SK-N-SH (cell line): ENCODE data around the gene ARFGEF2. TPM values are rescaled to one million over a fixed set of nuclear protein-coding genes. Genes with fewer than 3 reads are reported as not detected.

Source experiments
- CTCF ChIA-PET: fragments of 300-600, 350-600 bp; formaldehyde crosslinking; extraction: SDS; loops from one replicate; lab custom pipeline; 2021; lab: Yijun Ruan, JAX
- POLR2A ChIA-PET: fragments of 350-600 bp; sonication (Branson Sonifier 250); formaldehyde crosslinking; extraction: SDS; loops from one replicate; lab custom pipeline; 2020; ENCODE audit warnings: antibody characterized with exemption, inconsistent platforms; lab: Yijun Ruan, JAX
- DNase-seq: peaks from one replicate; pipeline ENCODE4 v3.0.0; 2012
- H2AFZ ChIP-seq: fragments of 200-600 bp; sonication (generic); 2 replicates; pipeline ENCODE4 v1.8.1; 2016; ENCODE audit warnings: antibody characterized with exemption, mild to moderate bottlenecking, low read depth
- H3F3A ChIP-seq: fragments of 200-600 bp; sonication (generic); replicated peaks from 2 replicates; pipeline ENCODE3; 2016; ENCODE audit warnings: antibody characterized with exemption, mild to moderate bottlenecking; ENCODE audit not compliant: insufficient read depth
- H3K27ac ChIP-seq, 2 experiments: fragments of 200-500 bp in 1 of 2; fragments of 200-600 bp in 1 of 2; sonication (Bioruptor generic) in 1 of 2; sonication (generic), shearing (Covaris generic) in 1 of 2; 2 replicates each; pipeline versions ENCODE4 v1.5.1 to v1.6.1; 2014 to 2016; ENCODE audit warnings: low read depth in 2 of 2, inconsistent platforms in 1 of 2, low read length in 1 of 2, mild to moderate bottlenecking in 1 of 2, mixed read lengths in 1 of 2
- H3K27me3 ChIP-seq: fragments of 200-600 bp; sonication (generic), shearing (Covaris generic); 2 replicates; pipeline ENCODE4 v1.6.1; 2016; ENCODE audit warnings: mixed run types; ENCODE audit not compliant: insufficient read depth
- H3K36me3 ChIP-seq, 2 experiments: fragments of 200-500 bp in 1 of 2; fragments of 200-600 bp in 1 of 2; sonication (Bioruptor generic) in 1 of 2; sonication (generic) in 1 of 2; replicated peaks in 1 of 2; 2 replicates each; pipeline versions ENCODE3 to v1.5.1; 2014 to 2016; ENCODE audit warnings: low read length in 1 of 2, mild to moderate bottlenecking in 1 of 2; ENCODE audit not compliant: insufficient read depth in 2 of 2, control insufficient read depth in 1 of 2
- H3K4me1 ChIP-seq, 2 experiments: fragments of 200-500 bp in 1 of 2; fragments of 200-600 bp in 1 of 2; sonication (Bioruptor generic) in 1 of 2; sonication (generic), shearing (Covaris generic) in 1 of 2; 2 replicates each; pipeline versions ENCODE4 v1.5.1 to v1.6.1; 2014 to 2016; ENCODE audit warnings: low read depth in 1 of 2, low read length in 1 of 2, mixed run types in 1 of 2; ENCODE audit not compliant: insufficient read depth in 2 of 2, control insufficient read depth in 1 of 2
- H3K4me2 ChIP-seq: fragments of 200-600 bp; sonication (generic), shearing (Covaris generic); 2 replicates; pipeline ENCODE4 v1.6.1; 2017; ENCODE audit warnings: mixed run types
- H3K4me3 ChIP-seq, 2 experiments: fragments of 200-500 bp in 1 of 2; fragments of 200-600 bp in 1 of 2; sonication (Bioruptor generic) in 1 of 2; sonication (generic), shearing (Covaris generic) in 1 of 2; 2 replicates each; pipeline versions ENCODE4 v1.5.1 to v1.8.1; 2014 to 2016; ENCODE audit warnings: low read depth in 2 of 2, inconsistent platforms in 1 of 2, low read length in 1 of 2, mild to moderate bottlenecking in 1 of 2, mixed read lengths in 1 of 2, moderate library complexity in 1 of 2
- H3K79me2 ChIP-seq: fragments of 200-600 bp; sonication (generic); 2 replicates; pipeline ENCODE4 v1.8.1; 2017; ENCODE audit warnings: mild to moderate bottlenecking; ENCODE audit not compliant: insufficient read depth
- H3K9ac ChIP-seq: fragments of 200-600 bp; sonication (generic); 2 replicates; pipeline ENCODE4 v1.6.1; 2017; ENCODE audit warnings: mixed run types
- H3K9me2 ChIP-seq: fragments of 200-600 bp; sonication (generic); 2 replicates; pipeline ENCODE4 v1.6.1; 2017; ENCODE audit warnings: mixed run types
- H3K9me3 ChIP-seq: fragments of 200-600 bp; sonication (generic); 2 replicates; pipeline ENCODE4 v1.6.1; 2017; ENCODE audit warnings: mixed run types, mild to moderate bottlenecking, moderate library complexity
- H4K20me1 ChIP-seq: fragments of 200-600 bp; sonication (generic); 2 replicates; pipeline ENCODE4 v1.6.1; 2017; ENCODE audit warnings: mild to moderate bottlenecking, mixed run types; ENCODE audit not compliant: insufficient read depth
- EP300 ChIP-seq, 2 experiments: IDR thresholded peaks; 2 replicates each; pipeline versions ENCODE4 v1.4.0 to v1.6.1; 2012; ENCODE audit warnings: borderline replicate concordance in 1 of 2, low read depth in 1 of 2, low read length in 1 of 2
- EZH2phosphoT487 ChIP-seq: fragments of 200-600 bp; sonication (generic); IDR thresholded peaks from 2 replicates; pipeline ENCODE4 v1.6.1; 2017; ENCODE audit warnings: low read depth, mixed run types, mild to moderate bottlenecking, antibody characterized with exemption, moderate library complexity, borderline replicate concordance
- FOXM1 ChIP-seq: IDR thresholded peaks from 2 replicates; pipeline ENCODE4 v1.4.0; 2012; ENCODE audit warnings: low read depth, mild to moderate bottlenecking
- GABPA ChIP-seq: IDR thresholded peaks from 2 replicates; pipeline ENCODE4 v1.4.0; 2012; ENCODE audit warnings: low read depth, mild to moderate bottlenecking
- GATA2 ChIP-seq: sonication (generic); formaldehyde crosslinking; IDR thresholded peaks from 2 replicates; pipeline ENCODE4 v1.5.0; 2020; ENCODE audit warnings: mild to moderate bottlenecking, missing genetic modification reagents
- IRF3 ChIP-seq: fragments of 150-350 bp; IDR thresholded peaks from 2 replicates; pipeline ENCODE4 v1.6.1; 2016; ENCODE audit warnings: mild to moderate bottlenecking, low read depth, low read length
- JUND ChIP-seq: IDR thresholded peaks from 2 replicates; pipeline ENCODE4 v1.4.0; 2012
- NFIC ChIP-seq: IDR thresholded peaks from 2 replicates; pipeline ENCODE4 v1.4.0; 2012; ENCODE audit warnings: borderline replicate concordance
- NRF1 ChIP-seq: IDR thresholded peaks from 2 replicates; pipeline ENCODE4 v1.6.1; 2012; ENCODE audit warnings: low read depth, mild to moderate bottlenecking, low read length
- PBX3 ChIP-seq: IDR thresholded peaks from 2 replicates; pipeline ENCODE4; 2012
- RAD21 ChIP-seq: IDR thresholded peaks from 2 replicates; pipeline ENCODE4 v1.6.1; 2012; ENCODE audit warnings: mild to moderate bottlenecking, low read length
- REST ChIP-seq: IDR thresholded peaks from 2 replicates; pipeline ENCODE4 v1.6.1; 2012; ENCODE audit warnings: mild to moderate bottlenecking, low read depth, low read length, moderate library complexity
- RXRA ChIP-seq: IDR thresholded peaks from 2 replicates; pipeline ENCODE4 v1.4.0; 2012; ENCODE audit warnings: low read depth, mild to moderate bottlenecking, borderline replicate concordance
- SIN3A ChIP-seq: IDR thresholded peaks from 2 replicates; pipeline ENCODE4 v1.6.1; 2012; ENCODE audit warnings: low read depth, mild to moderate bottlenecking, low read length, moderate library complexity, borderline replicate concordance
- SMC3 ChIP-seq: IDR thresholded peaks from 2 replicates; pipeline ENCODE4 v1.6.1; 2012; ENCODE audit warnings: low read depth, low read length, improper control_type of control experiment
- TEAD4 ChIP-seq: IDR thresholded peaks from 2 replicates; pipeline ENCODE4 v1.4.0; 2012; ENCODE audit warnings: mild to moderate bottlenecking, borderline replicate concordance; ENCODE audit not compliant: insufficient read depth
- USF1 ChIP-seq: IDR thresholded peaks from 2 replicates; pipeline ENCODE4 v1.4.0; 2012; ENCODE audit warnings: low read depth, borderline replicate concordance
- USF2 ChIP-seq: fragments of 150-350 bp; IDR thresholded peaks from 2 replicates; pipeline ENCODE4 v1.6.1; 2017; ENCODE audit warnings: antibody characterized with exemption, low read length, low read depth, borderline replicate concordance
- WGBS: methylation state at CpG from one replicate; pipeline ENCODE4 v1.1.6; 2017; ENCODE audit warnings: low lambda C conversion rate; 5-methylcytosine and 5-hydroxymethylcytosine counted together
- polyA plus RNA-seq, 3 experiments: library from polyadenylated mRNA; depleted of rRNA; stranded (reverse); fragments of >200 nt; gene quantifications; 2 replicates each; pipeline ENCODE4 v1.2.3, GENCODE V29; 2012

The ARFGEF2 gene
- polyA plus RNA-seq, 1 of the 3 experiments (the other 2 are of a cell fraction) = 6.1 TPM

GRCh38 chr20:48951041-48951440 is 29.5 kb downstream of the ARFGEF2 start:
- Histone ChIP-seq H3K79me2 (peaks cover 5% of the 10 kb centered on the region; the same call in 1 of the 2 replicates), H3K9me2 (no peaks in the 10 kb centered on the region), H3K27ac (no peak overlapping the region), H3K4me2 (no peak overlapping the region), H3K4me1 (no peaks in the 10 kb centered on the region), H3K36me3 (peaks cover 32 to 66% of the 10 kb centered on the region in 2 experiments), H3K9me3 (no peaks in the 10 kb centered on the region), H3F3A (no peaks in the 10 kb centered on the region), H3K9ac (no peak overlapping the region), H3K27me3 (no peaks in the 10 kb centered on the region), H4K20me1 (no peaks in the 10 kb centered on the region), H3K4me3 (no peak overlapping the region), H2AFZ (no peak overlapping the region)
- no peak for DNase-seq
- WGBS = 92% methylated on average over 10 of the region's 10 CpGs
- ChIA-PET CTCF (no interaction called here), POLR2A (no interaction called here)
- TF ChIP-seq USF2 (no peak), NFIC (no peak), REST (no peak), EZH2phosphoT487 (no peak), RAD21 (no peak), SIN3A (no peak), GATA2 (no peak), USF1 (no peak)

GRCh38 chr20:48951646-48952045 is 30.1 kb downstream of the ARFGEF2 start:
- no peak overlapping the region for H3K9ac ChIP-seq
- no peaks in the 10 kb centered on the region for H3K9me3 ChIP-seq
- peaks cover 5% of the 10 kb centered on the region; the same call in 1 of the 2 replicates for H3K79me2 ChIP-seq
- H3K27me3 ChIP-seq = no peaks in the 10 kb centered on the region
- H3K9me2 ChIP-seq = no peaks in the 10 kb centered on the region
- 93% methylated on average over 4 of the region's 4 CpGs for WGBS
- H3K4me2 ChIP-seq = no peak overlapping the region
- no peak overlapping the region for H2AFZ ChIP-seq
- POLR2A ChIA-PET = no interaction called here
- peaks cover 33 to 66% of the 10 kb centered on the region in 2 experiments for H3K36me3 ChIP-seq
- H4K20me1 ChIP-seq = no peaks in the 10 kb centered on the region
- CTCF ChIA-PET = interaction anchor here (0.6 kb wide), 1 partner anchor 18 kb away, joined by 3 read pairs; no protein-coding TSS in a partner anchor
- no peak for DNase-seq
- no peak overlapping the region for H3K4me3 ChIP-seq
- no peaks in the 10 kb centered on the region for H3F3A ChIP-seq
- H3K27ac ChIP-seq = no peak overlapping the region
- no peaks in the 10 kb centered on the region; a peak in 1 of 4 replicates for H3K4me1 ChIP-seq
- TF ChIP-seq TEAD4 = no peak
- TF ChIP-seq RXRA = no peak
- no peak for TF ChIP-seq PBX3
- TF ChIP-seq SMC3 = no peak
- no peak for TF ChIP-seq IRF3
- no peak for TF ChIP-seq EP300 (IDR thresholded peaks at IDR 0.05; ENCODE audit: borderline replicate concordance in 1 of 2, low read depth in 1 of 2, low read length in 1 of 2)
- no peak for TF ChIP-seq GABPA
- no peak for TF ChIP-seq FOXM1
- TF ChIP-seq NRF1 = no peak
- no peak for TF ChIP-seq JUND
- TF ChIP-seq USF1 = no peak
